K562 (cell line): Measurements from ENCODE around the gene WDFY2. TPM values are rescaled to one million over a fixed set of nuclear protein-coding genes. Genes with fewer than 3 reads are reported as not detected.
A peak's percentile ranks its signal among the peaks of the same experiment; 100 is the strongest.

ENCODE experiments used
- CCNT2 ChIP-seq: IDR thresholded peaks from 2 replicates; pipeline ENCODE4 v1.6.1; 2011; ENCODE audit warnings: borderline replicate concordance, low read depth, mild to moderate bottlenecking, moderate library complexity, mixed read lengths, low read length; ENCODE audit not compliant: insufficient read length; ENCODE audit errors: extremely low read depth
- ETV6 ChIP-seq, 3 experiments: fragments of 150-350 bp in 1 of 3; sonication (generic) in 1 of 3; formaldehyde crosslinking in 1 of 3; IDR thresholded peaks; 2 replicates each; pipeline versions ENCODE4 v1.6.1 to v1.8.0; 2014 to 2022; ENCODE audit warnings: borderline replicate concordance in 2 of 3, low read depth in 2 of 3, antibody characterized with exemption in 1 of 3, low read length in 1 of 3, mild to moderate bottlenecking in 1 of 3, missing genetic modification reagents in 1 of 3
- GABPB2 ChIP-seq: fragments of 250-450 bp; sonication (Bioruptor Pico); conservative IDR thresholded peaks from 2 replicates; pipeline ENCODE4 v1.5.1; 2021; ENCODE audit warnings: mild to moderate bottlenecking
- HES1 ChIP-seq: fragments of 450-650 bp; IDR thresholded peaks from 2 replicates; pipeline ENCODE4 v1.6.1; 2016; ENCODE audit warnings: low read depth, mild to moderate bottlenecking, moderate library complexity
- HEY1 ChIP-seq: fragments of 250-450 bp; sonication (Bioruptor Pico); IDR thresholded peaks from 2 replicates; pipeline ENCODE4 v1.5.0; 2020; ENCODE audit warnings: mild to moderate bottlenecking, moderate library complexity, borderline replicate concordance
- ILF3 ChIP-seq: fragments of 450-650 bp; IDR thresholded peaks from 2 replicates; pipeline ENCODE4 v1.6.1; 2018; ENCODE audit warnings: antibody characterized with exemption, mild to moderate bottlenecking, moderate library complexity, borderline replicate concordance
- JUND ChIP-seq, 2 experiments: IDR thresholded peaks; 2 replicates in 1 of 2; 3 replicates in 1 of 2; pipeline ENCODE4 v1.6.1; 2011; ENCODE audit warnings: borderline replicate concordance in 2 of 2, low read depth in 2 of 2, low read length in 2 of 2, improper control_type of control experiment in 1 of 2, missing biosample characterization in 1 of 2, missing genetic modification characterization in 1 of 2, missing genetic modification reagents in 1 of 2
- MCM5 ChIP-seq: fragments of 450-650 bp; IDR thresholded peaks from 2 replicates; pipeline ENCODE4 v1.6.1; 2016; ENCODE audit warnings: low read depth
- MTA3 ChIP-seq: fragments of 450-650 bp; formaldehyde crosslinking; IDR thresholded peaks from 2 replicates; pipeline ENCODE4 v1.6.1; 2017; ENCODE audit warnings: mild to moderate bottlenecking, borderline replicate concordance
- NFATC3 ChIP-seq: fragments of 450-650 bp; IDR thresholded peaks from 2 replicates; pipeline ENCODE4 v1.6.1; 2017; ENCODE audit warnings: mild to moderate bottlenecking
- NR1H2 ChIP-seq: sonication (generic); formaldehyde crosslinking; IDR thresholded peaks from 2 replicates; pipeline ENCODE4 v1.4.0; 2020; ENCODE audit warnings: mild to moderate bottlenecking, missing genetic modification reagents
- TARDBP ChIP-seq: fragments of 450-650 bp; IDR thresholded peaks from 2 replicates; pipeline ENCODE4 v1.6.1; 2016
- TRIM28 ChIP-seq: fragments of 450-650 bp; IDR thresholded peaks from 2 replicates; pipeline ENCODE4 v1.6.1; 2017
- ZBTB11 ChIP-seq, 3 experiments: fragments of 200-800 bp in 1 of 3; fragments of 250-450 bp in 1 of 3; fragments of 450-650 bp in 1 of 3; sonication (Bioruptor Pico) in 1 of 3; sonication (Bioruptor generic) in 1 of 3; formaldehyde crosslinking in 1 of 3; IDR thresholded peaks; 2 replicates each; pipeline versions ENCODE4 v1.6.1 to v1.8.0; 2016 to 2022; ENCODE audit warnings: mild to moderate bottlenecking in 2 of 3, missing genetic modification characterization in 2 of 3, missing compliant biosample characterization in 1 of 3, moderate library complexity in 1 of 3
- ZKSCAN8 ChIP-seq: fragments of 200-800 bp; sonication (Bioruptor generic); IDR thresholded peaks from 2 replicates; pipeline ENCODE4 v1.6.1; 2016; ENCODE audit warnings: missing genetic modification characterization, missing compliant biosample characterization
- ZNF133 ChIP-seq: fragments of 250-450 bp; sonication (Bioruptor Pico); IDR thresholded peaks from 2 replicates; pipeline ENCODE4 v1.4.0; 2020; ENCODE audit warnings: mild to moderate bottlenecking
- ZNF146 ChIP-seq: IDR thresholded peaks from one replicate; pipeline ENCODE4 v1.6.1; 2018; ENCODE audit warnings: missing compliant biosample characterization; ENCODE audit not compliant: unreplicated experiment
- ZNF277 ChIP-seq: fragments of 250-450 bp; sonication (Bioruptor Pico); IDR thresholded peaks from 2 replicates; pipeline ENCODE4 v1.8.0; 2022; ENCODE audit warnings: inconsistent platforms, mild to moderate bottlenecking, moderate library complexity, borderline replicate concordance
- ZNF41 ChIP-seq: fragments of 250-450 bp; sonication (Bioruptor Pico); conservative IDR thresholded peaks from 2 replicates; pipeline ENCODE4 v1.4.0; 2020; ENCODE audit warnings: mild to moderate bottlenecking
- polyA plus RNA-seq, 8 experiments: library from polyadenylated mRNA; depleted of rRNA in 4 of 8; stranded (reverse) in 5 of 8; unstranded in 3 of 8; fragments of >200 nt; fragmentation: Nextera tagmentation in 2 of 8; fragmentation: Illumina TruSeq in 1 of 8; extraction: Ambion mirVana in 2 of 8; extraction: Trizol in 1 of 8; gene quantifications; 2 replicates each; pipeline versions ENCODE4 v1.2.1 to v1.2.3, GENCODE V29; 2011 to 2014; ENCODE audit warnings: inconsistent platforms in 1 of 8, missing spikeins in 1 of 8
- total RNA-seq, 7 experiments: library from RNA; depleted of rRNA in 6 of 7; stranded (reverse); fragments of >200 nt in 6 of 7; fragmentation: Illumina TruSeq in 2 of 7; extraction: Trizol in 2 of 7; gene quantifications; 2 replicates each; pipeline versions ENCODE4 v1.2.1 to v1.2.3, GENCODE V29; 2011 to 2021; ENCODE audit warnings: low replicate concordance in 1 of 7
- TF ChIP-seq, protein P1 (sequence below): sonication (generic); formaldehyde crosslinking; IDR thresholded peaks from 2 replicates; pipeline ENCODE4 v1.8.1; 2023; ENCODE audit warnings: mild to moderate bottlenecking, missing genetic modification reagents

The WDFY2 gene
- total and polyA plus RNA-seq, 9 of the 15 experiments (the other 6 are each of a cell fraction or from before 2014, with no cell fraction given), result 0.66 to 6.4 (median 4.4) TPM

DNA sequence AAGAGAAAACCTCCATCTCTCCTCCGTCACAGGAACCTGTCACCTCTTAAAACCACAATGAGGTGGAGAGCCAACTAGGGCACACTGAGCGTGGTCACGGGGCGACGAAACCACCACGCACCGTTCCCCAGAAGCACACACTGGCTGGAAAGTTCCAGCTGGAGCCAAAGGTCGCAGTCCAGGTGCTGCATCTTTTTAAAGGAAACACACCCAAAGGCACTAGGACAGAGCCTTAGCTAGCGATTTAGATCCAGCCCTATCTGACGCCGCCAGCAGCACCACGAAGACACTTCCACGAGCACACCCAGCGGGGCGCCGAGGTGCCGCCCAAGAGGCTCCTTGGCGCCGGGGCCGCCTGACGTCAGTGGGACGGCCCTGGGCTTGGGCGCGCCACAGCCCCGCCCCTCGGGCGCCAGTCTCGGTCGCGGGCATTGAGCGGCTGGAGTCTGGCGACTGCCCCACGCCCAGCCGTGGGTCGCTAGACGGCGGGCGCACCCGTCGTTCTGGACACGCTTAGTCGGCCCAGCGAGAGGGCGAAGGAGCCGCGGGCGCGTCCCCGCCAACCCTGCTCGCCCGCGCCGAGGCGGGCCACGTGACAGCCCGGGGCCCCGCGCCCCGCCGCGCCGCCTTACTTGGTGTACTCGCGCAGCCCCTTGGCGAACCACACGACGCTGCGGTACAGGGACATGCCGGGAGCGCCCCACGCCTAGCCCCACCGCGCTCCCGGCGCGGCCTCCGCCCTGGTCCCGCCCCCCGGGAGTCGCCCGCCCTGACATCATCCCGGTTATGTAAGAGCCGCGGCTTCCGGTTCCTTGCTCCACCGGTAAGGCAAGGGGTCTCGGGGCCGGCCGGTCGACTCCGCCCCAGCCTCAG lies 219.4 kb downstream of the WDFY2 start, which contains the start of gene DHRS12 (continued):
- TF ChIP-seq NFATC3 (no peak), ZBTB11 (CRISPR knock-in tag; IDR thresholded peaks at IDR 0.05) (no peak), ETV6 (IDR thresholded peaks at IDR 0.05; ENCODE audit: borderline replicate concordance in 1 of 2, low read depth in 2 of 2, low read length in 1 of 2) (no peak), ETV6 (CRISPR knock-in tag; IDR thresholded peaks at IDR 0.05; ENCODE audit: borderline replicate concordance) (no peak), GABPB2 (no peak), ILF3 (peak; percentile 46; the same call in 1 of the 2 replicates), JUND (IDR thresholded peaks at IDR 0.05; ENCODE audit: borderline replicate concordance, low read depth, low read length) (peak; percentile 79), JUND (tag; IDR thresholded peaks at IDR 0.05; ENCODE audit: borderline replicate concordance, low read depth, low read length) (peak; percentile 55; the same call in 2 of the 3 replicates), TARDBP (no peak; the same call in 1 of the 2 replicates), MCM5 (no peak), ZNF133 (CRISPR knock-in tag) (no peak), HES1 (peak; percentile 65; the same call in 1 of the 2 replicates), MTA3 (peak; percentile 89), TRIM28 (no peak), CCNT2 (peak; percentile 95), ZKSCAN8 (CRISPR knock-in tag) (no peak), ZNF146 (CRISPR knock-in tag) (no peak), ZNF277 (no peak), HEY1 (CRISPR knock-in tag) (no peak), NR1H2 (CRISPR knock-in tag) (no peak), ZNF41 (CRISPR knock-in tag) (no peak)
- TF ChIP-seq, protein P1, sequence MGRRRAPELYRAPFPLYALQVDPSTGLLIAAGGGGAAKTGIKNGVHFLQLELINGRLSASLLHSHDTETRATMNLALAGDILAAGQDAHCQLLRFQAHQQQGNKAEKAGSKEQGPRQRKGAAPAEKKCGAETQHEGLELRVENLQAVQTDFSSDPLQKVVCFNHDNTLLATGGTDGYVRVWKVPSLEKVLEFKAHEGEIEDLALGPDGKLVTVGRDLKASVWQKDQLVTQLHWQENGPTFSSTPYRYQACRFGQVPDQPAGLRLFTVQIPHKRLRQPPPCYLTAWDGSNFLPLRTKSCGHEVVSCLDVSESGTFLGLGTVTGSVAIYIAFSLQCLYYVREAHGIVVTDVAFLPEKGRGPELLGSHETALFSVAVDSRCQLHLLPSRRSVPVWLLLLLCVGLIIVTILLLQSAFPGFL, result no peak
